Stimulated activated CD4-positive, alpha-beta T cell treated with anti-CD3 and anti-CD28 coated beads, Interleukin-4, amount 100 ng/mL, for 24 hours (primary cell): Measurements from ENCODE around the gene GHITM.
"Not testable (repeated sequence)": the region's sequence is repeated elsewhere in the genome, so short reads cannot be mapped to it uniquely, and the experiment has no call there.

ENCODE experiments used
- DNase-seq: peaks from one replicate; pipeline ENCODE4 v3.0.0-alpha.2; 2020

GHITM gene

DNA sequence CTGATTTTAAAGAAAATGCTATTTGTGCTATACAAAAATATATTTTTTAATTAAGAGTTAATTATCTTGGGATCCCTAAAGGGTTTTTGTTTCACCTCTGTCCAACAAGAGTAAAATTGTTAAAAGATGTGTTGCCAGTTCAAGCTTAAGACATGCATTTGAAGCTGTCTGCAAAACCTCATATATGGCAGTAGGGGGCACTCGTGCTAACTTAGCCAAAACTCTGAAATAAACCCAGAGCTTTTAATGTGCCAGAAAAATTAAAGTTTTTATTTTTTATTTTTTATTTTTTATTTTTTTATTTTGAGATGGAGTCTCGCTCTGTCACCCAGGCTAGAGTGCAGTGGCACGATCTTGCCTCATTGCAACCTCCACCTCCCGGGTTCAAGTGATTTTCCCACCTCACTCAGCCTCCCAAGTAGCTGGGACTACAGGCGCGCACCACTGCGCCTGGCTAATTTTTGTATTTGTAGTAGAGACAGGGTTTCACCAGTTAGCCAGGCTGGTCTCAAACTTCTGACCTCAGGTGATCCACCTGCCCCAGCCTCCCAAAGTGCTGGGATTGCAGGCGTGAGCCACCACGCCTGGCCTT lies 8.8 kb downstream of the GHITM start:
- DNase-seq = not testable (repeated sequence)

GRCh38 chr10:84149854-84150253 lies 10.5 kb downstream of the GHITM start:
- no peak for DNase-seq

DNA sequence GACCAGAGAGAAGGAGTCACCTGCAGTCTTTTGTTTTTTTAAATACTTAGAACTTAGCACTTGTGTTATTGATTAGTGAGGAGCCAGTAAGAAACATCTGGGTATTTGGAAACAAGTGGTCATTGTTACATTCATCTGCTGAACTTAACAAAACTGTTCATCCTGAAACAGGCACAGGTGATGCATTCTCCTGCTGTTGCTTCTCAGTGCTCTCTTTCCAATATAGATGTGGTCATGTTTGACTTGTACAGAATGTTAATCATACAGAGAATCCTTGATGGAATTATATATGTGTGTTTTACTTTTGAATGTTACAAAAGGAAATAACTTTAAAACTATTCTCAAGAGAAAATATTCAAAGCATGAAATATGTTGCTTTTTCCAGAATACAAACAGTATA lies 13.5 kb downstream of the GHITM start:
- no peak for DNase-seq

DNA sequence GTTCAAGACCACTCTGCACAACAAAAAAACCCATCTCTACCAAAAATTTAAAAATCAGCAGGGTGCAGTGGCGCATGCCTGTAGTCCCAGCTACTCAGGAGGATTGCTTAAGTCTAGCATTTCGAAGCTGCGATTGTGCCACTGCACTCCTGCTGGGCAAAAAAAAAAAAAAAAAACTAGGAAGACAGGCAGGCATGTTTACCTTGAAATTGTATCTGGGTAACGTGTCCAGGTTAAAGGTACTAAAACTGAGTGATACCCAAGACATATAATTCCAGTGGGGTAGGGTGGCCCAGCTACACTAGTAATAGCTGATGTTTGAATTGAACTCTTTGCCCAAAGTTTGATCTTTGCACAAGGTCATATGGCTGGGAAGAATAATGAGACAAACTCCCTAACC lies 16.2 kb downstream of the GHITM start:
- no peak for DNase-seq

GRCh38 chr10:84156009-84156408 lies 16.7 kb downstream of the GHITM start:
- no peak for DNase-seq

GRCh38 chr10:84156768-84157167 lies 17.5 kb downstream of the GHITM start:
- DNase-seq = peak; percentile 23

- no peak for DNase-seq
These were observed 18.8 kb downstream of the GHITM start for GRCh38 chr10:84158061-84158460.

GRCh38 chr10:84158550-84158949 lies 19.2 kb downstream of the GHITM start:
- no peak for DNase-seq

GRCh38 chr10:84159076-84159685 lies 19.9 kb downstream of the GHITM start:
- DNase-seq = no peak

DNA sequence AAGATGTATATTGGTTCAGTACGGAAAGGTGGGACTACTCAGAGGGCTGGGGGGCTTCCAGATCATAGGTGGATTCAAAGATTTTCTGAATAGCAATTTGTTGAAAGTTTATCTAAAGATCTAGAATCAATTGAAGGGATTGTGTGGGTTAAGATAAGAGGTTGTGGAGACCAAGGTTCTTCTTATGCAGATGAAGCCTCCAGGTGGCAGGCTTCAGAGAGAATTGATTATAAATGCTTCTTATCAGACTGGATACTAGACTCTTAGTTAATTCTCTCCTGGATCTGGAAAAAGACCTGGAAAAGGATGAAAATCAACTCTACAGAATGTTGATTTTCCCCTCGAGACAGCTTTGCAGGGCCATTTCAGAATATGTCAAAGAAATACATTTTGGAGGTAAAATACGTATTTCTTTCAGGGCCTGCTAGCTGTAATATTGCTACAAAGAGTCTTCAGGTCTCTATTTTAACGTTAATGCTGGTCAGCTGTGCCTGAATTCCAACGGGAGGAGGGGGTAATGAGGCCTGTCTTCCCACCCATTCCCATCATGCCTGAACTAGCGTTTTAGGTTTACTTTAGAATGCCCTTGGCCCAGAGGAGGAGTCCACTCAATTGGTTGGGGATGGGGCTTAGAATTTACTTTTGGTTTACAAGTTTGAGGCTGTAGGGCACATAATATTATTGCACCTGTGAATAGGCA lies 21.5 kb downstream of the GHITM start:
- no peak for DNase-seq

DNA sequence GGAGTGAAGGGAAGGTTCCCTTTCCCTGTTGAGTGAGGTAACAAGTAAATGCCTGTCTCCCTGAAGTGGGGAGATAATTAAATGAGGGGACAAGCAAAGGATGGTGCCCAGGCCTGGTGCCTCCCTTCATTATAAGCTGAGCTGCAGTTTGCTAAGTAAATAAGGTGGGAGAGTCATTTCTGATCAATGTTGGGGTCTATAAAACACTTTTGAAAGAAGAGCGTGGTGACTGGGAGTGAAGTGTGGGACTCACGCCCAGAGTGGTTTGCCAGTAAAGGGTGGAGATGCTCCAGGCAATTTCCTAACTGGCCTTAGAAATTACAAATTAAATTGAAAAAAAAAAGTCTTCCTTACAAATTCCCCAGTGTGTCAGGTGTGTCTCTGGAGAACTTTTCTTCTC lies 24.7 kb downstream of the GHITM start:
- no peak for DNase-seq

GRCh38 chr10:84164442-84164841 lies 25.1 kb downstream of the GHITM start:
- DNase-seq = no peak

DNA sequence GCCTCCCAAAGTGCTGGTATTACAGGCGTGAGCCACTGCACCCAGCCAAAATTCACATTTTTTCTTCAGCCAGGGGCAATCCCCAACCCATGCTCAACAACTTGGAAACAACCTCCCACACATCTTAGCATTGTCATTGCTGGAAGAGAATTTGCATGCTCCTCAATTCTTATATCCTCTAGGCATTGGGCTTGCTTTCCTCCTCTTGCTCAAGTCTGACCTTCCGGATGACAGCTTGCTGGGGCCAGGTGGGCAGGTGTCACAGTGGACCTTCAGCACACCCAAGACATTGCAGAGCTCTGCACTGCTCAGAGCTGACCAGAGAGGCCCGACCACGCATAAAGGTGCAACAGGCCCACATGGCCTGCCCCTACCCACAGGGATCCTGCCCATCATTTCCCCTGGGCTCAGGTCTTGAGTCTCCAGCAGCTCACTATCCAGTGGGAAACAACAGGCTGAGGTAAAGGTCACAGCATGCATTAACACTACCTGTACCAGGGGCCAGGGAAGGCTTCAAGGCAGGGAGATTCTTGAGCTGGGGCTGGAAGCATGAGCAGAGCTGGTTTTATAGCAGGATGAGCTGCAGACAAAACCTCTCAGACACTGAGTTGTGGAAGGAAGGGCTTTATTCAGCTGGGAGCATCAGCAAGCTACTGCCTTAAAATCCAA lies 27.4 kb downstream of the GHITM start:
- no peak for DNase-seq

DNA sequence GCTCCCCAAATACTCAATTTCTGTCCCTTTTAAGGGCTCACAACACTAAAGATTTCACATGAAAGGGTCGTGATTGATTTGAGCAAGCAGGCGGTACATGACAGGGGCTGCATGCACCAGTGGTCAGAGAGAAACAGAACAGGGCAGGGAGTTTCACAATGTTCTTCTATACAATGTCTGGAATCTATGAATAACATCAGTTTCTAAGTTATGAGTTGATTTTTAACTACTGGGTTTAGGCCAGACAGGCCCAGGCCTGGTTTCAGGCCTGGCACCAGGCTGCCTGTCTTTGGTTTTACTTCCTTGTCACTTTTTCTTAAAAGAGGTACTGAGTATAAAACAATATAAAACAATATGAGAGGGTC lies 28.0 kb downstream of the GHITM start:
- DNase-seq = not testable (repeated sequence)

- DNase-seq = not testable (repeated sequence)
These were observed 29.1 kb downstream of the GHITM start for GRCh38 chr10:84168382-84168781.

DNA sequence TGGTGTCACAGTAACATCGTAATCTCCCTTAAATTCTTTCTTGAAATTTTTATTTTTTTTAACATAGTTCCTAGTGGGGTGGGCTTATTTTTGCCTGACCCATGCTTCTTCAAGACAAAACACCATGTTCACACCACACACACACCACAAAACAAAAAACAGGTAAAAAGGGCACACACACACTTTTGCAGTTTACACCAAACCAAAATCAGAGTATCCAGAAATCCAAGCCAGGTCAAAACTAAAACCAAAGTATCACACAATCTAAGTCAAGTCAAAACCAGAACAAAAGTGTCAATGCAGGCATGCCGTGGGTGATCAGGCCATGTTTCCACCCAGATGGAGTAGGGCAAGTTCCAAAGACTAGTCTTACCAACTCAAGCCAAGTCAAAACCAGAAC lies 31.9 kb downstream of the GHITM start:
- not testable (repeated sequence) for DNase-seq

DNA sequence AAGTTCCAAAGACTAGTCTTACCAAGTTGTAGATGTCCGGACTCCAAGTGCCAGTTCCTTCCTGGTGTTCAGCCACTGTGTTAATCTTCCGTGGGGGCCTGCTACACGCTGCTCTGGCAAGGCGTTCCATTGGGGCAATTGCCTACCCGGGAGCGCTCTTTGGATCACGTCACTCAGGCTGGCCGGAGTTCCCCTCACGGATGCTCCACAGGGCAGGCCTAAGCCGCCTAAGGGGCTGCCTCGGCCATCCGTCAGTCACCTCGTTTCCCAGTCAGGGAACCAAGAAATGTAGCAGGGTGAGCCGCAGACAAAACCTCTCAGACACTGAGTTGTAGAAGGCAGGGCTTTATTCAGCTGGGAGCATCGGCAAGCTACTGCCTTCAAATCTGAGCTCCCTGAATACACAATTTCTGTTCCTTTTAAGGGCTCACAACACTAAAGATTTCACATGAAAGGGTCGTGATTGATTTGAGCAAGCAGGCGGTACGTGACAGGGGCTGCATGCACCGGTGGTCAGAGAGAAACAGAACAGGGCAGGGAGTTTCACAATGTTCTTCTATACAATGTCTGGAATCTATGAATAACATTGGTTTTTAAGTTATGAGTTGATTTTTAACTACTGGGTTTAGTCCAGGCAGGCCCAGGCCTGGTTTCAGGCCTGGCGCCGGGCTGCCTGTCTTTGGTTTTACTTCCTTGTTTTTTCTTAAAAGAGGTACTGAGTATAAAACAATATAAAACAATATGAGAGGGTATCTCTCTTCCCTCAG lies 32.6 kb downstream of the GHITM start:
- not testable (repeated sequence) for DNase-seq

GRCh38 chr10:84172467-84173356 lies 33.4 kb downstream of the GHITM start:
- DNase-seq = no peak

DNA sequence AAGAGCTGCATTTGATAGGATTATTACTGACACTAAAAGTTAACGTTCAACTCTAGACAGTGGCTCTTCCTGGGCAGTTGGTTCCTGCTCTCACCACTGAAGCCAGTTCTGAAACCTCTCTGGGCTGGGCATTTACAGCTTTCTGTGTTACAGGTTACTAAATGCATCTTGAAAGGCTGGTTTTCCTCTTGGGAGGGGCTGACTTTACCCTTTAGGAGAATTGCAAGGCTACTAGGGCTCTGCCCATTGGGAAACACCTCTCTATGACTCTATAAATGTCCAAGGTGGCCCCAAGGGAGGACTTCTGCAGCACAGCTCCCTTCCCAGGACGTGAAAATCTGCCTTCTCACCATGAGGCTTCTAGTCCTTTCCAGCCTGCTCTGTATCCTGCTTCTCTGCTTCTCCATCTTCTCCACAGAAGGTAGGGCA lies 34.2 kb downstream of the GHITM start, which contains the start of gene GPR15LG:
GPR15LG (plus strand) TSS at position 301 of the 429 bp plus-strand sequence; CDS start at position 352, 51 bp downstream.
- no peak for DNase-seq

DNA sequence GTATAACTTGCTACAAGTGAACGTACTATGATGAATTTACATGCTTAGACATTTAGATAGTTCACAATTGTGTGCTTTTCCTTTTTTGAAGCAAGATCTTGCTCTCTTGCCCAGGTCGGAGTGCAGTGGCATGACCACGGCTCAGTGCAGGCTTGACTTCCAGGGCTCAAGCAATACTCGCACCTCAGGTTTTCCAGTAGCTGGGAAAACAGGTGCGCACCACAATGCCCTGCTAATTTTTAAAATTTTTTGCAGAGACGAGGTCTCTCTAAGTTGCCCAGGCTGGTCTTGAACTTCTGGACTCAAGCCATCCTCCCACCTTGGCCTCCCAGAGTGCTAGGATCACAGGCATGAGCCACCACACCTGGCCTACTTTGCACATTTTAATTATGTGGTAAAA lies 36.1 kb downstream of the GHITM start:
- DNase-seq = no peak

- no peak for DNase-seq
These were observed 37.0 kb downstream of the GHITM start for GRCh38 chr10:84176351-84176750.
